ENCODE measurements around the gene PLEKHA5. TPM values are rescaled to one million over a fixed set of nuclear protein-coding genes. Genes with fewer than 3 reads are reported as not detected.
"Not testable (repeated sequence)": the region's sequence is repeated elsewhere in the genome, so short reads cannot be mapped to it uniquely, and the experiment has no call there.

The PLEKHA5 gene
- total RNA-seq, 4 donors from 2014 or later: 12.6 to 195 (median 49.6) TPM

DNA sequence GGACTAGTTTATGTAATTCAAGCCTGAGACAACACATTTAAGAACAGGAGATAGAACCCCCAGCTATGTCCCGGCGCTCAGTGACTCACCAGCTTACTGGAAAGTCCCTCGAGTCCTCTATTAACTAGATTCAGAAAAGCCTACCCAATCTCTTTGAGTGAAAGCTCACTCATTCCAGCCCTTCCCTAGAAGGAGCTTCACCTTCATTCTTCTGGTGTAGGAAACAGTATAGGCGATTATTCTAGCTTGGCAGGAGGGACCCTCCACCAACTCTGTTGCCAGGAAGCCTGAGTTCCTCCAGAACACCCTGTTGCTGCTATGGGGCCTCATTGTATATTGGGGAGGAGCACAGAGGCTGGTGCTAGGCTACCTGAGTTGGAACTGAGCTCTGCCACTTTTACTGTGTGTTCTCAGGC is 252.6 kb downstream of the PLEKHA5 start:
- Histone ChIP-seq H3K4me1 (no peaks in the 10 kb centered on the region), H3K36me3 (no peaks in the 10 kb centered on the region), H3K27me3 (no peaks in the 10 kb centered on the region), H3K27ac (no peak overlapping the region), H3K9me3 (no peaks in the 10 kb centered on the region), H3K4me3 (no peak overlapping the region)
- DNase-seq: no peak
- intact Hi-C loops (cut with DNase I; ENCODE audit: low total_unique reads): no loop called here
- TF ChIP-seq, protein P1, sequence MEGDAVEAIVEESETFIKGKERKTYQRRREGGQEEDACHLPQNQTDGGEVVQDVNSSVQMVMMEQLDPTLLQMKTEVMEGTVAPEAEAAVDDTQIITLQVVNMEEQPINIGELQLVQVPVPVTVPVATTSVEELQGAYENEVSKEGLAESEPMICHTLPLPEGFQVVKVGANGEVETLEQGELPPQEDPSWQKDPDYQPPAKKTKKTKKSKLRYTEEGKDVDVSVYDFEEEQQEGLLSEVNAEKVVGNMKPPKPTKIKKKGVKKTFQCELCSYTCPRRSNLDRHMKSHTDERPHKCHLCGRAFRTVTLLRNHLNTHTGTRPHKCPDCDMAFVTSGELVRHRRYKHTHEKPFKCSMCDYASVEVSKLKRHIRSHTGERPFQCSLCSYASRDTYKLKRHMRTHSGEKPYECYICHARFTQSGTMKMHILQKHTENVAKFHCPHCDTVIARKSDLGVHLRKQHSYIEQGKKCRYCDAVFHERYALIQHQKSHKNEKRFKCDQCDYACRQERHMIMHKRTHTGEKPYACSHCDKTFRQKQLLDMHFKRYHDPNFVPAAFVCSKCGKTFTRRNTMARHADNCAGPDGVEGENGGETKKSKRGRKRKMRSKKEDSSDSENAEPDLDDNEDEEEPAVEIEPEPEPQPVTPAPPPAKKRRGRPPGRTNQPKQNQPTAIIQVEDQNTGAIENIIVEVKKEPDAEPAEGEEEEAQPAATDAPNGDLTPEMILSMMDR (IDR thresholded peaks at IDR 0.05): no peak
- no peak for TF ChIP-seq POLR2A (IDR thresholded peaks at IDR 0.05)

DNA sequence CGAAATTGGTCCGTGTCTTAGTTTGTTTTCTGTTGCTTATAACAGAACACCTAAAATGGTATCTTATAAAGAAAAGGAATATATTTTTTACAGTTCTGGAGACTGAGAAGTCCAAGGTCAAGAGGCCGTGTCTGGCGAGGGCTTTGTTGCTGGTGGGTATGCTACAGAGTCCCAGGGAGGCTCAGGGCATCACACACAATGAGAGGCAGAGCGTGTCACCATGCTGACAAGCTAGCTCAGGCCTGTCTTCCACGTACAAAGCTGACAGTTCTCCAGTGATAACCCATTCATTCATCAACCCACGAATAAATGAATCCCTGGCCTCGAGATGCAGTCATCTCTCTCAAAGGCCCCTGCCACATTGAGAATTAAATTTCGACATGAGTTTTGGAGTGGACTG is 253.0 kb downstream of the PLEKHA5 start:
- no peak overlapping the region for H3K4me3 ChIP-seq
- DNase-seq: no peak
- intact Hi-C loops (cut with DNase I; ENCODE audit: low total_unique reads): no loop called here
- H3K27me3 ChIP-seq: no peaks in the 10 kb centered on the region
- no peak overlapping the region for H3K27ac ChIP-seq
- no peaks in the 10 kb centered on the region for H3K36me3 ChIP-seq
- no peaks in the 10 kb centered on the region for H3K9me3 ChIP-seq
- TF ChIP-seq POLR2A (IDR thresholded peaks at IDR 0.05): no peak
- TF ChIP-seq, protein P1 (IDR thresholded peaks at IDR 0.05): no peak
- H3K4me1 ChIP-seq: no peaks in the 10 kb centered on the region

DNA sequence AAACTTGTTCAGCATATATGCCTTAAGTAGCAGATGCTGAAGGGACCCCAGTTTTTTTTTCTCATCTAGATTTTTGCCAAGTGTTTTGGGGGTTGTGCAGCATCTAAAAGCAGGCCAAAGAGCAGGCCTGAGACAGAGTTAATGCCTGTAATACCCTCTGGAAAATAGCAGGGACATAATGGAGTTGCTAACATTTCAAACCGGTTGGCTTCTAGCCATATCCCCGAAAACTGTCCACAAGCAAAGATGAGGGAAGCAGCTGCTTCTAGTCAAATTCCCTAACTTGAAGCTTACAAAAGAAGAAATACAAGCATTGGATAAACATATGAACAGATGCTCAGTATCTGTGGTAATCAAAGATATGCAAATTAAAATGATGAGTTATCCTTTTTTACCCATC is 257.6 kb downstream of the PLEKHA5 start:
- no peaks in the 10 kb centered on the region for H3K4me1 ChIP-seq
- H3K4me3 ChIP-seq: no peak overlapping the region
- H3K27me3 ChIP-seq: no peaks in the 10 kb centered on the region
- intact Hi-C loops (cut with DNase I; ENCODE audit: low total_unique reads): no loop called here
- no peaks in the 10 kb centered on the region for H3K9me3 ChIP-seq
- TF ChIP-seq POLR2A (IDR thresholded peaks at IDR 0.05): no peak
- DNase-seq: peak in 1 of 2 donors; percentile 60
- no peaks in the 10 kb centered on the region for H3K36me3 ChIP-seq
- peak overlapping the region in 1 of 2 donors; percentile 16 for H3K27ac ChIP-seq

- TF ChIP-seq POLR2A (IDR thresholded peaks at IDR 0.05): no peak
- TF ChIP-seq, protein P1 (IDR thresholded peaks at IDR 0.05): no peak
- no peaks in the 10 kb centered on the region for H3K36me3 ChIP-seq
- no peaks in the 10 kb centered on the region for H3K9me3 ChIP-seq
- no peaks in the 10 kb centered on the region for H3K4me1 ChIP-seq
- DNase-seq: peak; percentile 44 to 47
- no peaks in the 10 kb centered on the region for H3K27me3 ChIP-seq
- intact Hi-C loops (cut with DNase I; ENCODE audit: low total_unique reads): no loop called here
- no peak overlapping the region for H3K4me3 ChIP-seq
- peak overlapping the region in 1 of 2 donors; percentile 66 for H3K27ac ChIP-seq
Measured at GRCh38 chr12:19388131-19388549, 258.6 kb downstream of the PLEKHA5 start.

DNA sequence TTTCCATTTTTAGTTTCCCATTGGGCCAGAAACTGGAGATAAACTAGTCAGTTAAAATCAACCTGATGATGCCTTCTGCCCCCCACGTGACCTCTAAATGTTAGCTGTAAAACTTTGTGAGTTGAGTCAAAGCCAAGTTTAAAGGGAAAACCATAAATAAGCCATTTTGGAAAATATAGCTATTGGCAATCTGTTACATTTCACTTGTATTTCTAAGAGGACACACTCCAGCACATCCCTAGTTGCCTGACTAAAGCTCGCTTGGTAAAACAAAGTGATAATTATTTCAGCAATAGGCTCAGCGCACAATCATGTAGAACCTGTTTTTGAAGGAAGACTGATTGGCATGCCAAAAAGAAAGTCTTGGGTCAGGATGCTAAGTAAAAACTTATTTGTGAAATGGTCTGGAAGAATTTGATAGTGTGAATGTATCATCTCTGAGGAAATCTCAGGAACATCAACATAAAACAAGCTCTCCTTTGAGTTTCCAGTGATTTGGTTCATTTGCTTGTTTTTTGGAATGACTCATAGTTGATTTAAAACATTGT is 260.6 kb downstream of the PLEKHA5 start:
- peak overlapping the region; percentile 31 to 66 for H3K27ac ChIP-seq
- DNase-seq: peak in 1 of 2 donors; percentile 32
- no peak for TF ChIP-seq POLR2A (IDR thresholded peaks at IDR 0.05)
- TF ChIP-seq, protein P1 (IDR thresholded peaks at IDR 0.05): no peak

GRCh38 chr12:19392644-19393043 is 263.1 kb downstream of the PLEKHA5 start:
- H3K27ac ChIP-seq; H3K27me3 ChIP-seq; H3K4me3 ChIP-seq; H3K36me3 ChIP-seq; intact Hi-C loops (cut with DNase I; ENCODE audit: low total_unique reads); DNase-seq; H3K9me3 ChIP-seq; H3K4me1 ChIP-seq: not testable (repeated sequence)

More for the DNA sequence above, 260.6 kb downstream of the PLEKHA5 start:
- H3K4me3 ChIP-seq: no peak overlapping the region
- no peaks in the 10 kb centered on the region for H3K36me3 ChIP-seq
- H3K9me3 ChIP-seq: no peaks in the 10 kb centered on the region
- H3K4me1 ChIP-seq: no peaks in the 10 kb centered on the region
- intact Hi-C loops (cut with DNase I; ENCODE audit: low total_unique reads): no loop called here
- no peaks in the 10 kb centered on the region for H3K27me3 ChIP-seq
